ENCODE results near the gene DAP. TPM values are rescaled to one million over a fixed set of nuclear protein-coding genes. Genes with fewer than 3 reads are reported as not detected.

Gene DAP
- total RNA-seq, 1 experiment from 2014 or later, result 47.2 TPM

DNA sequence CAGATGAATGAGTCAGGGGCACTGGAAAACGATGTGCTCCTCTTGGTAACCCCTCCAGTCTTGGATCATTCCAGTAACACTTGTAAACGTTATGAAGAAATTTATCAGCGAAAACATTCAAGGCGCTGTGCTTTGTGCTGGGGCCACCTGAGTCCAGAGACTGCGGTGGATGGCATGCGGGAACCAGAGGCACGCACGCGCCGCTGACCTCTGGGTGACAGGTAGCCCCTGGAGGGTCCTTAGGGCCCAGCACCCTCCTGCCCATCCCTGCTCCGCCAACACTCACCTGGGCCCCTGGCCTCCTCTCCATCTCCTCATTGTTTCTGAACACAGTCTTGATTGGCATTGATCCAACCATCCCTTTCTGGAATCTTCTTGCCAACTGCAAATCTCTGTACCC lies 86.9 kb downstream of the DAP start:
- WGBS (ENCODE audit: extremely low coverage, insufficient read length, low lambda C conversion rate), result no CpG with 5 or more reads among the region's 11 CpGs
- H3K27me3 ChIP-seq (ENCODE audit: insufficient read depth, low read length), result no peaks in the 10 kb centered on the region
- H3K4me2 ChIP-seq (ENCODE audit: insufficient read depth, insufficient read length, low read length), result no peak overlapping the region
- no peak overlapping the region for H3K23ac ChIP-seq (ENCODE audit: insufficient read length, low read depth, low read length)
- no peaks in the 10 kb centered on the region for H3K23me2 ChIP-seq (ENCODE audit: insufficient read length, low read depth, low read length, poor library complexity, severe bottlenecking)
- no peaks in the 10 kb centered on the region for H3K9me3 ChIP-seq (ENCODE audit: control insufficient read depth, low read depth, low read length)
- no peak overlapping the region for H4K5ac ChIP-seq (ENCODE audit: insufficient read length, low read depth, low read length)
- peaks cover 2 to 3% of the 10 kb centered on the region in 2 experiments; a peak in 2 of 4 replicates for H3K4me1 Mint-ChIP-seq
- H3K56ac ChIP-seq (ENCODE audit: insufficient read length, low read depth, low read length), result no peak overlapping the region
- DNase-seq, result no peak
- no peak overlapping the region for H2AFZ ChIP-seq (ENCODE audit: low read length)
- no peak overlapping the region for H4K8ac ChIP-seq (replicated peaks; ENCODE audit: insufficient read length, low read depth, low read length)
- H3K9me3 Mint-ChIP-seq, result peaks cover 0 to 5% of the 10 kb centered on the region in 2 experiments; a peak in 1 of 5 replicates
- no peak overlapping the region for H2BK5ac ChIP-seq (ENCODE audit: insufficient read length, low read length)
- H2BK12ac ChIP-seq (ENCODE audit: insufficient read length, low read depth, low read length), result no peak overlapping the region
- no peak overlapping the region for H2AK5ac ChIP-seq (ENCODE audit: insufficient read length, low read length)
- no peak overlapping the region for H2BK20ac ChIP-seq (ENCODE audit: low read depth, low read length, poor library complexity, severe bottlenecking)
- no peak overlapping the region for H3K27ac Mint-ChIP-seq
- no peak overlapping the region for H3K4me3 Mint-ChIP-seq
- H2BK15ac ChIP-seq (ENCODE audit: low read depth, low read length), result no peak overlapping the region
- no peaks in the 10 kb centered on the region for H4K20me1 ChIP-seq (ENCODE audit: control insufficient read depth, insufficient read depth, insufficient read length)
- H3K36me3 Mint-ChIP-seq (ENCODE audit: insufficient read depth in 1 of 3, low read depth in 3 of 3), result peaks cover 5 to 15% (median 14%) of the 10 kb centered on the region in 3 experiments; a peak in 6 of 7 replicates
- H3K79me1 ChIP-seq (ENCODE audit: insufficient read depth, low read depth, low read length, poor library complexity, severe bottlenecking), result no peaks in the 10 kb centered on the region
- no peak overlapping the region for H3T11ph ChIP-seq (ENCODE audit: low read length)
- H4K91ac ChIP-seq (ENCODE audit: insufficient read length, low read depth, low read length), result no peak overlapping the region
- no peak overlapping the region for H3K9ac ChIP-seq (ENCODE audit: extremely low read depth, insufficient read length, low read length)
- no peak overlapping the region for H3K14ac ChIP-seq (ENCODE audit: insufficient read depth, low read length)
- no peak overlapping the region for H3K18ac ChIP-seq (ENCODE audit: insufficient read length, low read depth, low read length)
- H2BK120ac ChIP-seq (ENCODE audit: low read depth, low read length, poor library complexity, severe bottlenecking), result no peak overlapping the region
- H3K27ac ChIP-seq (ENCODE audit: insufficient read length, low read depth, low read length), result no peak overlapping the region
- no peaks in the 10 kb centered on the region for H3K4me1 ChIP-seq (ENCODE audit: insufficient read depth, low read length)
- no peak overlapping the region for H3K4ac ChIP-seq (ENCODE audit: low read depth, low read length)
- H3K27me3 Mint-ChIP-seq (ENCODE audit: low read depth), result peaks cover 21% of the 10 kb centered on the region
- TF ChIP-seq, protein P1, sequence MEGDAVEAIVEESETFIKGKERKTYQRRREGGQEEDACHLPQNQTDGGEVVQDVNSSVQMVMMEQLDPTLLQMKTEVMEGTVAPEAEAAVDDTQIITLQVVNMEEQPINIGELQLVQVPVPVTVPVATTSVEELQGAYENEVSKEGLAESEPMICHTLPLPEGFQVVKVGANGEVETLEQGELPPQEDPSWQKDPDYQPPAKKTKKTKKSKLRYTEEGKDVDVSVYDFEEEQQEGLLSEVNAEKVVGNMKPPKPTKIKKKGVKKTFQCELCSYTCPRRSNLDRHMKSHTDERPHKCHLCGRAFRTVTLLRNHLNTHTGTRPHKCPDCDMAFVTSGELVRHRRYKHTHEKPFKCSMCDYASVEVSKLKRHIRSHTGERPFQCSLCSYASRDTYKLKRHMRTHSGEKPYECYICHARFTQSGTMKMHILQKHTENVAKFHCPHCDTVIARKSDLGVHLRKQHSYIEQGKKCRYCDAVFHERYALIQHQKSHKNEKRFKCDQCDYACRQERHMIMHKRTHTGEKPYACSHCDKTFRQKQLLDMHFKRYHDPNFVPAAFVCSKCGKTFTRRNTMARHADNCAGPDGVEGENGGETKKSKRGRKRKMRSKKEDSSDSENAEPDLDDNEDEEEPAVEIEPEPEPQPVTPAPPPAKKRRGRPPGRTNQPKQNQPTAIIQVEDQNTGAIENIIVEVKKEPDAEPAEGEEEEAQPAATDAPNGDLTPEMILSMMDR (conservative IDR thresholded peaks at IDR 0.05), result no peak
- H3K79me2 ChIP-seq (ENCODE audit: insufficient read depth, low read length), result no peaks in the 10 kb centered on the region

All from H9 (cell line).